IPS-15b (cell line): Measurements from ENCODE around the gene ATP2A1.
A peak's percentile ranks its signal among the peaks of the same experiment; 100 is the strongest.

Experiments used
- H3K27me3 ChIP-seq: one replicate; pipeline ENCODE4 v1.6.1; 2013; ENCODE audit warnings: low read length; ENCODE audit not compliant: control insufficient read depth, insufficient read depth
- H3K36me3 ChIP-seq: one replicate; pipeline ENCODE4 v1.6.1; 2013; ENCODE audit warnings: low read length; ENCODE audit not compliant: control insufficient read depth, insufficient read depth
- H3K4me1 ChIP-seq: one replicate; pipeline ENCODE4 v1.6.1; 2013; ENCODE audit warnings: mild to moderate bottlenecking, low read length; ENCODE audit not compliant: control insufficient read depth, insufficient read depth
- H3K4me3 ChIP-seq: one replicate; pipeline ENCODE4 v1.5.1; 2013; ENCODE audit warnings: low read depth, low read length
- H3K9ac ChIP-seq: one replicate; pipeline ENCODE4 v1.6.1; 2013; ENCODE audit warnings: low read depth, mild to moderate bottlenecking, low read length
- H3K9me3 ChIP-seq: one replicate; pipeline ENCODE4 v1.6.1; 2013; ENCODE audit warnings: mild to moderate bottlenecking, low read length; ENCODE audit not compliant: control insufficient read depth, insufficient read depth

The ATP2A1 gene

DNA sequence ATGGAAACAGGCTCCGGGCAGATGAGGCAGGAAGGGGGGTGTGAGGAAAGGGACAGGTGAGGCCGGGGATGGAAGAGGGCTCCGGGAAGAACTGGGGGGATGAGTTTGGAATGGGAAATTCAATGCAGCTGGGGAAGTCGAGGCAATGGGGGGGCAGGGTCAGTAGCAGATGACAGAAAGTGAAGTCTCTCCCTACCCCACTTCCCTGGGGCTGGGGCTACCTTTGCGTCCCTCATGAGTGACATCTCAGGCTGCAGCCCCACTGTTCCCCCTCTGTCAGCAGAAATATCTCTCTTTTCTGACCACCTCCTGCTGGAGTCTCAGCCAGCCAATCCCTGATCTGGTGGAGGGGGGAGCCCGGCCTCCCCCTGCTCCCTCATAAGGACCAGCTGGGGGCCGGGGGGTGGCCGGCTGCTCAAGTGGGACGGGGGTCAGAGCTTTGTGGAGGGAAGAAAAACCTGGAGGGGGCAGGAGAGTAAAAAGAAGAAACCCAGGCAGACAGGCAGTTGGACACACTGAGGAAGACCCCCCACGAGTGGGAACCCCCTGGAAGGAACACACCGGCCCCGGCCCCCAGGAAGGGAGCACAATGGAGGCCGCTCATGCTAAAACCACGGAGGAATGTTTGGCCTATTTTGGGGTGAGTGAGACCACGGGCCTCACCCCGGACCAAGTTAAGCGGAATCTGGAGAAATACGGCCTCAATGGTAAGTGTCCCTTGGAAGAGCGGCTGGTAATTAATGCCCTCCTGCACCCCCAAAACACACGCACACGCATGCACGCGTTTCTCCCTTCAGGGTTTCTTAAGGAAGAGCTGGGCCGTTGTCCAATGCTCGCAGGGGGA lies at the start of gene ATP2A1:
Gene ATP2A1 (plus strand): TSS at position 406 of the 844 bp plus-strand sequence. CDS start 184 bp downstream, at position 590.
- Histone ChIP-seq H3K9ac (peak within 1 kb of the TSS; percentile 77), H3K36me3 (peaks cover 11% of the 10 kb centered on the region), H3K4me3 (peak within 1 kb of the TSS; percentile 80), H3K9me3 (no peaks in the 10 kb centered on the region), H3K27me3 (peaks cover 8% of the 10 kb centered on the region), H3K4me1 (peaks cover 13% of the 10 kb centered on the region)

DNA sequence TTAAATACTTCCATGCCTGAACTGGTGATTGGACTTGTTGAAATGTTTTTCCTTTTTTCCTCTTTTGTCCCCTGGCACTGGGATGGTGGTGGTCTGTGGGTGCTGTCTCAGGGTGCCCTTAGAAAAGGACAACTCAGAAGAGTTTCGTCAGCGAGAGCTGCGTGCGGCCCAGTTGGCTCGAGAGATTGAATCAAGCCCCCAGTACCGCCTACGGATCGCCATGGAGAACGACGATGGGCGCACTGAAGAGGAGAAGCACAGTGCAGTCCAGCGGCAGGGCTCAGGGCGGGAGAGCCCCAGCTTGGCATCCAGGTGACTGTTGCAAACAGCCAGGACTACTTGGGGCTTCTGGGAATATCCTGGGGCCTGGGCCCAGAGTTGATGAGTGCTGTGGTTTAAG lies 48.5 kb upstream of the ATP2A1 start:
- Histone ChIP-seq H3K9ac (no peak overlapping the region), H3K4me1 (no peaks in the 10 kb centered on the region), H3K27me3 (no peaks in the 10 kb centered on the region), H3K4me3 (no peak overlapping the region), H3K36me3 (peaks cover 78% of the 10 kb centered on the region), H3K9me3 (no peaks in the 10 kb centered on the region)

DNA sequence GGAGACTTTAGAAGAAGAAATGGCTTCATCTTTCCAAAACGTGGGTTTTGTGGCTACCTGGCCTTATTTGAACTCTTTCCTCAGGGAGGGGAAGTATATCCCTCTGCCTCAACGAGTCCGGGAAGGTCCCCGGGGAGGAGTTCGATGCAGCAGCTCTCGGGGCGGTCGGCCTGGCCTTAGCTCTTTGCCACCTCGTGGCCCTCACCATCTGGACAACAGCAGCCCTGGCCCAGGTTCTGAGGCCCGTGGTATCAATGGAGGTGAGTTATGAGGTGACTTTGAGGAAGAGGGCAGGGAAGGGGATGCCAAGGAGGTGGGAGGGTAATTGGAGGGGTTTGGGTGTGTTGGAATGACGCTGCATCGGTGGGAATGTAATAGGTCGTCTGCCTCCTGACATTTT lies 47.8 kb upstream of the ATP2A1 start:
- Histone ChIP-seq H3K9ac (no peak overlapping the region), H3K9me3 (no peaks in the 10 kb centered on the region), H3K36me3 (peaks cover 84% of the 10 kb centered on the region), H3K4me3 (no peak overlapping the region), H3K4me1 (no peaks in the 10 kb centered on the region), H3K27me3 (no peaks in the 10 kb centered on the region)

DNA sequence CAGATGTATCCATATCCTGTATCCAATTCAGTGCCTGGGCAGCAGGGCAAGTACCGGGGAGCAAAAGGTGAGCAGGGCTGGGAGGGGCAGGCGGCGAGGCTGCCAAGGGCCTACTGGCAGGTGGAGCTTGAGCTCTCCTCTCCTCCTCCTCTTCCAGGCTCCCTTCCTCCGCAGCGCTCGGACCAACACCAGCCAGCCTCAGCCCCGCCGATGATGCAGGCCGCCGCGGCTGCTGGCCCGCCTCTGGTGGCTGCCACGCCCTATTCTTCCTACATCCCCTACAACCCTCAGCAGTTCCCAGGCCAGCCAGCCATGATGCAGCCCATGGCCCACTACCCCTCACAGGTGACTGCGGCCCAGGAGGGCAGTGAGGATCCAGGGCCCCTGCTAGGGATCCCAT lies 43.9 kb upstream of the ATP2A1 start:
- H3K36me3 ChIP-seq = peaks cover 70% of the 10 kb centered on the region
- H3K4me3 ChIP-seq = no peak overlapping the region

DNA sequence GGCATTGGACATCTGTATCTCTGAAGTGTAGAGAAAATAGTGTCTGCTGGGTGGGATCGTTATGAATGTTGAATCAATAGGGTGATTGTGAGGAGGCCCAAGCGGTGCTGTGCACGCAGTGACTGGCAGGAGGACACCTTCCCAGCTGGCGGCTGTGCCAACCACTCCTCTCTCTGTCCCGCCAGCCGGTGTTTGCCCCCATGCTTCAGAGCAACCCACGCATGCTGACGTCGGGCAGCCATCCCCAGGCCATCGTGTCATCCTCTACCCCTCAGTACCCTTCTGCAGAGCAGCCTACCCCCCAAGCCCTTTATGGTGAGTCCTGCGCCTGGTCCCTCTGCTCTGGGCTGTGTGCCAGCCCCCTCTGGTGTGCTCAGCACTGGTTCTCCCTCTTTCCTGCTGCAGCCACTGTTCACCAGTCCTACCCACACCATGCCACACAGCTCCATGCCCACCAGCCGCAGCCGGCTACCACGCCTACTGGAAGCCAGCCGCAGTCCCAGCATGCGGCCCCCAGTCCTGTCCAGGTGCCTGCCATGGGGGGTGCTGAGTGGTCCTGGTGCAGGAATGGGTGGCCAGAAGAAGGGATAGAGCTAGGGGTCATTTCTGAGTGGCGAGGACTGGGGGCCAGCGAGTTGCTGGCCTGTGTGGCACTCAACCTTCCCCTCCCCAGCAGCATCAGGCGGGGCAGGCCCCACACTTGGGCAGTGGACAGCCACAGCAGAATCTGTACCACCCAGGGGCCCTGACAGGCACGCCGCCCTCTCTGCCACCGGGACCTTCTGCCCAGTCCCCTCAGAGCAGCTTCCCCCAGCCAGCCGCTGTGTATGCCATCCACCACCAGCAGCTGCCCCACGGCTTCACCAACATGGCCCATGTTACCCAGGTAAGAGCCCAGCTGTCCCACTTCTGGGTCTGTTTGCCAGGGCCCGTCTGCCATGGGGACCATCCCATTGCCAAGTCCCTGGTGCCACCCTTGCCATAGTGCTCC lies 43.1 kb upstream of the ATP2A1 start:
- H3K36me3 ChIP-seq = peaks cover 62% of the 10 kb centered on the region
- H3K4me3 ChIP-seq = no peak overlapping the region

More for the DNA sequence above, 43.9 kb upstream of the ATP2A1 start:
- no peaks in the 10 kb centered on the region for H3K4me1 ChIP-seq
- no peaks in the 10 kb centered on the region for H3K27me3 ChIP-seq
- H3K9ac ChIP-seq = no peak overlapping the region
- H3K9me3 ChIP-seq = no peaks in the 10 kb centered on the region

DNA sequence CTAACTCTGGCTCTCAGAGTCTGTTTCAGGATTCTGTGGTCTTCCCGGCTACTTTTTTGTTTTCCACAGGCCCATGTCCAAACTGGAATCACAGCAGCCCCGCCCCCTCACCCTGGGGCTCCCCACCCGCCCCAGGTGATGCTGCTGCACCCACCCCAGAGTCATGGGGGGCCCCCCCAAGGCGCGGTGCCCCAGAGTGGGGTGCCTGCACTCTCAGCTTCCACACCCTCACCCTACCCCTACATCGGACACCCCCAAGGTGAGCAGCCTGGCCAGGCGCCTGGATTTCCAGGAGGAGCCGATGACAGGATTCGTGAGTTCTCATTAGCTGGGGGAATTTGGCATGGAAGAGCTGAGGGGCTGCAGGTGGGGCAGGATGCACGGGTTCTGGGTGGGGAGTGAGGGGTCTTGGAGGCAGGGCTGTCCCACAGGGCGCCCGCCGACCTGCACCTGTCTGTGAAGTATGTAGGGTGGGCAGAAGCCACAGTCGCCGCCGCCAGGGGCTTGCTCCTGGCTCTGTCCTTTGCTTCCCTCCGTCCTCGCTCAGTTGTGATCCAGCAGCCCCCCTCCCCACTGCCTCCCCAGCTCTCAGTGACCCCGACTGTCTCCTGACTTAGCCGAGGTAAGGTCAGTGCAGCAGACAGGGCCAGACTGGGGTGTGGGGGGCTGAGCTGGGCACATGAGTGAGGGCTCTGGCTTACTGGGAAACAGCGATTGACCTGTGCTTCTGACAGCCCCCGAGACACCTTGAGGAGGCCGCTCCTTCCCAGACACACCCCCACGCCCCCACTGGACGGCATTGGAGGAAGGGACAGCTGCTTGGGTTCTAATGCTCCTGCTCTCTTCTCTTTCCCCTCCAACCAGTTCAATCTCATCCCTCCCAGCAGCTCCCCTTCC lies 42.2 kb upstream of the ATP2A1 start:
- Histone ChIP-seq H3K36me3 (peaks cover 53% of the 10 kb centered on the region), H3K9ac (no peak overlapping the region), H3K27me3 (no peaks in the 10 kb centered on the region), H3K4me3 (no peak overlapping the region), H3K4me1 (no peaks in the 10 kb centered on the region), H3K9me3 (no peaks in the 10 kb centered on the region)

More for the DNA sequence above, 43.1 kb upstream of the ATP2A1 start:
- Histone ChIP-seq H3K9me3 (no peaks in the 10 kb centered on the region), H3K27me3 (no peaks in the 10 kb centered on the region), H3K9ac (no peak overlapping the region), H3K4me1 (no peaks in the 10 kb centered on the region)

DNA sequence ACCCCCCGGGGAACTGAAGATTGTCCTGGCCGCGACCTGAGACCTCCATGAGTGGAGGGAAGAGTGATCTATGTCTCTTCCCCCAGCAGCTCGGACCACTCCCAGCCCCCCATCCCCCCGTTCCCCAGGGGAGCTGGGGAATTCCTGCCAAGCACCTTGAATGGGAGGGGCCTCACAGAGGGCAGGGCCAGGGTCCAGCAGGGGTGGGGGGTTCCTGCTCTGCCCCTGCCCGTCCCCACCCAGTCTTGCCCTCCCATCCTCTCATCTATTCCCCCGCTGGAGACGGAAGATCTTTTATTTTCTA lies 41.6 kb upstream of the ATP2A1 start:
- Histone ChIP-seq H3K36me3 (peaks cover 48% of the 10 kb centered on the region), H3K4me3 (no peak overlapping the region), H3K4me1 (no peaks in the 10 kb centered on the region), H3K27me3 (no peaks in the 10 kb centered on the region), H3K9ac (no peak overlapping the region), H3K9me3 (no peaks in the 10 kb centered on the region)

DNA sequence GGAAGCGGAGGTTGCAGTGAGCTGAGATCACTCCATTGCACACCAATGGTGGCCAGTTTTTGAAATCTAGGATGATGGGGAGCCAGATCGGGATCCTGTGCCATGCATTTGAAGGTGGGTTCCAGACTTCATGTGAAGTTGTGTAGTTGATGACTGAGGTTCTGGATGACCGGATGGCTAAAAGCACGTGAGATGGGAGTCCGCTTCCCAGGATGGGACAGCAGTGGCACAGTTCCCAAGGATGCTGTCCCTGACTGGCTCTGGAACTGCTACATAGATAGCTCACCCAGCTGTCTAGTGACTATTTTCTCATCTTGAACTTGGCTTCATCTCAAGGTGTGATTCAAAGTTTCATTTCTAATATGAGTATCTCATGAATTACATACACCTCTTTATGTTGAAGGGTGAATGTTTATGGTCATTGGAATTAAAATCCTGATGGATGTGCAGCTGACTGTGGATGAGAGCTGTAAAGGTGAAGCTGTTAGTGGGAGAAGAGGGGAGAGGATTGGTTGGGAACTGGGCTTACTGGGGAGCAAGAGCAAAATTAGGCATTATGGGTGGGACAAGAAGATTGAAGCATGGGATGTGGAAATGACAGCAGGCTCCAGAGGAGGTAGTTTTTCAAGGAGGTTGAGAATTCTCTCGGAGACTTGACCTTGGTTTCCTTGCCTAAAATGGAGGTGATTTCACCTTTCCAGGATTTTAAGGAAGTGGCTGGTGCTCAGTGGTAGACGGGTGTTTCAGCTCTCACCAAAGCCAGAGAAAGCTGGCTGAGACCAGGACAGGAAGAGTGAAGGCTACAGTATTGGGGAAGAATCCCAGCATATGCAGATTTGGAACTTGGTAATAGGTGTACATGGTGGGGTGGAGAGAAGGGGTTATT lies 40.4 kb upstream of the ATP2A1 start:
- H3K4me3 ChIP-seq = no peak overlapping the region
- no peak overlapping the region for H3K9ac ChIP-seq
- H3K4me1 ChIP-seq = no peaks in the 10 kb centered on the region
- H3K9me3 ChIP-seq = no peaks in the 10 kb centered on the region
- no peaks in the 10 kb centered on the region for H3K27me3 ChIP-seq
- peaks cover 45% of the 10 kb centered on the region for H3K36me3 ChIP-seq

DNA sequence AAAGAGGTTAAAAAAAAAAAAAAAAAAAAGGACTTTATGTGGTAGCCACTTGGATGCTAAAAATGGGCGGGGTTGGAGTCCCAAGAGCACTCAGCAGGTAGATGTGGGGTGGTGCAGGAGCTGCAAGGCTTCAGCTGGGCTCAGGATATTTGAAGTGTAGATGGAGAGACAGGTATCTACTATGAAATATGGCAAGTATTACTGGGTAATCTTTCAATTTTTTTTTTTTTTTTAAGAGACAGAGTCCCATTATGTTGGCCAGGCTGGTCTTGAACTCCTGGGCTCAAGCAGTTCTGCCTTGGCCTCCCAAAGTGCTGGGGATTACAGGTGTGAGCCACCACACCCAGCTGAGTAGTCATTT lies 39.8 kb upstream of the ATP2A1 start:
- no peaks in the 10 kb centered on the region for H3K27me3 ChIP-seq
- no peaks in the 10 kb centered on the region for H3K9me3 ChIP-seq
- H3K4me3 ChIP-seq = no peak overlapping the region
- H3K9ac ChIP-seq = no peak overlapping the region
- no peaks in the 10 kb centered on the region for H3K4me1 ChIP-seq
- H3K36me3 ChIP-seq = peaks cover 45% of the 10 kb centered on the region

DNA sequence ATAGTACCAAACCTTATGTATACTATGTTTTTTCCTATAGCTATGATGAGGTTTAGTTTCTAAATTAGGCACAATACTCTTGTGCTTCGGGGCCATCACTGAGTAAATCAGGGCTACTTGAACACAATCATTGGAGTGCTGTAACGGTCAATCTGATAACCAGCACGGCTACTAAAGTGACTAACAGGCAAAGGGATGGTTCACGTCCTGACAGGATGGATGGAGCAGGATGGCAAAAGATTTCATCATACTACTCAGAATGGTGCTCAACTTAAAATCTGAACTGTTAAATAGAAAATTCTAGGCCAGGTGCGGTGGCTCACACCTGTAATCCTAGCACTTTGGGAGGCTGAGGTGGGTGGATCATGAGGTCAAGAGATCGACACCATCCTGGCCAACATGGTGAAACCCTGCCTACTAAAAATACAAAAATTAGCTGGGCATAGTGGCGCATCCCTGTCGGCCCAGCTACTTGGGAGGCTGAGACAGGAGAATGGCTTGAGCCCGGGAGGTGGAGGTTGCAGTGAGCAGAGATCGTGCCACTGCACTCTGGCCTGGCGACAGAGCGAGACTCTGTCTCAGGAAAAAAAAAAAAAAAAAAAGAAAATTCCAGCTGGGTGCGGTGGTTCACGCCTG lies 39.2 kb upstream of the ATP2A1 start:
- H3K36me3 ChIP-seq = peaks cover 45% of the 10 kb centered on the region
- no peak overlapping the region for H3K4me3 ChIP-seq
- no peaks in the 10 kb centered on the region for H3K27me3 ChIP-seq
- no peak overlapping the region for H3K9ac ChIP-seq
- no peaks in the 10 kb centered on the region for H3K4me1 ChIP-seq
- H3K9me3 ChIP-seq = no peaks in the 10 kb centered on the region
